Transverse colon (tissue), 4 donors: ENCODE measurements around the gene LRRTM3. TPM values are rescaled to one million over a fixed set of nuclear protein-coding genes. Genes with fewer than 3 reads are reported as not detected.

Experiments
- DNase-seq: peaks from one replicate; pipeline ENCODE4 v3.0.0-alpha.2; 2019
- H3K27ac ChIP-seq, 4 donors: fragments of 200-600 bp; sonication (generic); 2 replicates each; pipeline ENCODE4 v1.5.1; 2016 to 2018; ENCODE audit warnings: inconsistent platforms in 4 of 4
- H3K27me3 ChIP-seq: fragments of 200-600 bp; sonication (generic); 2 replicates; pipeline ENCODE4 v1.5.1; 2017; ENCODE audit warnings: inconsistent platforms
- H3K36me3 ChIP-seq, 4 donors: fragments of 200-600 bp; sonication (generic); 2 replicates each; pipeline ENCODE4 v1.5.1; 2017 to 2019; ENCODE audit warnings: inconsistent platforms in 4 of 4
- H3K4me1 ChIP-seq, 4 donors: fragments of 200-600 bp; sonication (generic); 2 replicates each; pipeline ENCODE4 v1.5.1; 2017 to 2020; ENCODE audit warnings: inconsistent platforms in 4 of 4
- H3K4me3 ChIP-seq, 4 donors: fragments of 200-600 bp; sonication (generic); 1 replicate in 1 of 4; 2 replicates in 3 of 4; pipeline versions ENCODE4 v1.5.1 to v1.6.1; 2017 to 2019; ENCODE audit warnings: inconsistent platforms in 4 of 4
- H3K9me3 ChIP-seq, 2 donors: fragments of 200-600 bp; sonication (generic); 2 replicates each; pipeline ENCODE4 v1.5.1; 2017 to 2019; ENCODE audit warnings: inconsistent platforms in 2 of 2
- EP300 ChIP-seq: sonication (generic); formaldehyde crosslinking; IDR thresholded peaks from one replicate; pipeline ENCODE4 v1.6.1; 2017; ENCODE audit warnings: antibody characterized with exemption, low read depth
- POLR2A ChIP-seq: fragments of 450-650 bp; IDR thresholded peaks from one replicate; pipeline ENCODE4 v1.6.1; 2016; ENCODE audit warnings: antibody characterized with exemption, mild to moderate bottlenecking, moderate library complexity
- POLR2AphosphoS5 ChIP-seq, 3 donors: sonication (generic); formaldehyde crosslinking; IDR thresholded peaks; one replicate each; pipeline ENCODE4 v1.6.1; 2016; ENCODE audit warnings: antibody characterized with exemption in 3 of 3
- WGBS, 2 donors: methylation state at CpG; one replicate each; pipeline ENCODE4 v1.1.5; 2018; ENCODE audit warnings: low coverage in 1 of 2; 5-methylcytosine and 5-hydroxymethylcytosine counted together
- in situ Hi-C, 4 donors: fragments of 200-750 bp; cut with MboI; loops; one replicate each; pipeline versions ENCODE4 v1.15.0 to v1.15.1; 2017; ENCODE audit warnings: low sequenced_read_pairs in 3 of 4, low pct_ligation_motif_present in 1 of 4, low pct_unique_long_range_greater_than_20kb in 1 of 4
- intact Hi-C: fragments of 100-400 bp; cut with DNase I; formaldehyde crosslinking; loops from one replicate; pipeline ENCODE4 v1.15.1; 2023; ENCODE audit warnings: low total_unique reads
- total RNA-seq, 4 donors: library from RNA; depleted of rRNA; stranded (reverse); fragments of >200 nt; gene quantifications; one replicate each; pipeline ENCODE4 v1.1.0, GENCODE V29; 2016
- TF ChIP-seq, protein P1 (sequence below), 5 experiments: fragments of 200-600 bp in 3 of 5; fragments of 450-650 bp in 2 of 5; sonication (generic) in 3 of 5; IDR thresholded peaks; 1 replicate in 2 of 5; 2 replicates in 3 of 5; pipeline ENCODE4 v1.5.1; 2016 to 2017; ENCODE audit warnings: antibody characterized with exemption in 5 of 5, inconsistent platforms in 3 of 5, mild to moderate bottlenecking in 2 of 5, moderate library complexity in 1 of 5

LRRTM3 gene
- total RNA-seq, 4 donors from 2014 or later: not detected

DNA sequence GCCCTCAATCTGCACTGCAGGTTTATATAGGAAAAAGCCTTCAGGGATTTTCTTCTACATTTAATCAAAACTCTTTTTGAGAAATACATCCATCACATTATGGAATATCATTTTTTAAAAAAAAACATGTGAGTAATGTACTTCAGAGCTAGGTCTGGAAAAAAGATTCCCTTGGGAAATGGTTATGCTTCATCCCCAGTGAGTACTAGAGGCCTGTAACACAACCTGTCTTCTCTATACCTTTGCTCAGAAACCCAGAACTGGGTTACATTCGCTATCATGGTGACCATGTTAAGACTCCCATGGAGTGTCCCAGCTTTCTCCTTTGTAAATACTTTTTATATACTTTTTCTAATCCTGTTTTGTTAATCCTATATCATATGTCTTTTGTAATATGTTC is 186.9 kb downstream of the LRRTM3 start:
- intact Hi-C loops: no loop called here
- no peak for DNase-seq
- 89% methylated on average over 1 of the region's 1 CpG; no CpG with 5 or more reads in 1 of the 2 donors for WGBS, 2 donors
- Histone ChIP-seq H3K9me3 (no peaks in the 10 kb centered on the region), H3K36me3 (no peaks in the 10 kb centered on the region), H3K4me1 (no peaks in the 10 kb centered on the region), H3K27ac (no peak overlapping the region), H3K27me3 (no peaks in the 10 kb centered on the region), H3K4me3 (no peak overlapping the region)
- no peak for TF ChIP-seq POLR2A
- TF ChIP-seq, protein P1, sequence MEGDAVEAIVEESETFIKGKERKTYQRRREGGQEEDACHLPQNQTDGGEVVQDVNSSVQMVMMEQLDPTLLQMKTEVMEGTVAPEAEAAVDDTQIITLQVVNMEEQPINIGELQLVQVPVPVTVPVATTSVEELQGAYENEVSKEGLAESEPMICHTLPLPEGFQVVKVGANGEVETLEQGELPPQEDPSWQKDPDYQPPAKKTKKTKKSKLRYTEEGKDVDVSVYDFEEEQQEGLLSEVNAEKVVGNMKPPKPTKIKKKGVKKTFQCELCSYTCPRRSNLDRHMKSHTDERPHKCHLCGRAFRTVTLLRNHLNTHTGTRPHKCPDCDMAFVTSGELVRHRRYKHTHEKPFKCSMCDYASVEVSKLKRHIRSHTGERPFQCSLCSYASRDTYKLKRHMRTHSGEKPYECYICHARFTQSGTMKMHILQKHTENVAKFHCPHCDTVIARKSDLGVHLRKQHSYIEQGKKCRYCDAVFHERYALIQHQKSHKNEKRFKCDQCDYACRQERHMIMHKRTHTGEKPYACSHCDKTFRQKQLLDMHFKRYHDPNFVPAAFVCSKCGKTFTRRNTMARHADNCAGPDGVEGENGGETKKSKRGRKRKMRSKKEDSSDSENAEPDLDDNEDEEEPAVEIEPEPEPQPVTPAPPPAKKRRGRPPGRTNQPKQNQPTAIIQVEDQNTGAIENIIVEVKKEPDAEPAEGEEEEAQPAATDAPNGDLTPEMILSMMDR (IDR thresholded peaks at IDR 0.05): no peak
- no peak for TF ChIP-seq POLR2AphosphoS5 (IDR thresholded peaks at IDR 0.05)
- no peak for TF ChIP-seq EP300
- in situ Hi-C loops: no loop called here

- Histone ChIP-seq H3K27me3 (no peaks in the 10 kb centered on the region), H3K36me3 (no peaks in the 10 kb centered on the region), H3K9me3 (no peaks in the 10 kb centered on the region), H3K27ac (no peak overlapping the region), H3K4me1 (no peaks in the 10 kb centered on the region), H3K4me3 (no peak overlapping the region)
- no peak for DNase-seq
- no peak for TF ChIP-seq EP300
- TF ChIP-seq POLR2A: no peak
- TF ChIP-seq POLR2AphosphoS5 (IDR thresholded peaks at IDR 0.05): no peak
- TF ChIP-seq, protein P1 (IDR thresholded peaks at IDR 0.05): no peak
- WGBS, 2 donors: 54 to 57% methylated on average over 1 to 2 of the region's 2 CpGs
- in situ Hi-C loops (no loop called here), intact Hi-C loops (no loop called here)
Measured at GRCh38 chr10:67114945-67115344, 189.1 kb downstream of the LRRTM3 start.

- no peak for TF ChIP-seq POLR2AphosphoS5 (IDR thresholded peaks at IDR 0.05)
- TF ChIP-seq POLR2A: no peak
- TF ChIP-seq, protein P1 (IDR thresholded peaks at IDR 0.05): no peak
- no peak for TF ChIP-seq EP300
- WGBS, 2 donors: 17 to 41% methylated on average over 1 of the region's 1 CpG
Measured at GRCh38 chr10:67115972-67116371, 190.1 kb downstream of the LRRTM3 start.

GRCh38 chr10:67119651-67120050 is 193.8 kb downstream of the LRRTM3 start:
- Histone ChIP-seq H3K27ac (no peak overlapping the region), H3K36me3 (no peaks in the 10 kb centered on the region), H3K27me3 (no peaks in the 10 kb centered on the region), H3K9me3 (no peaks in the 10 kb centered on the region), H3K4me1 (no peaks in the 10 kb centered on the region), H3K4me3 (no peak overlapping the region)
- in situ Hi-C loops: no loop called here
- WGBS, 2 donors: 57 to 58% methylated on average over 1 of the region's 1 CpG
- TF ChIP-seq POLR2AphosphoS5 (IDR thresholded peaks at IDR 0.05) (no peak), EP300 (no peak), POLR2A (no peak)
- TF ChIP-seq, protein P1 (IDR thresholded peaks at IDR 0.05): no peak
- DNase-seq: no peak
- intact Hi-C loops: no loop called here

More at GRCh38 chr10:67115972-67116371, 190.1 kb downstream of the LRRTM3 start:
- DNase-seq: no peak
- Histone ChIP-seq H3K27ac (no peak overlapping the region), H3K4me1 (no peaks in the 10 kb centered on the region), H3K9me3 (no peaks in the 10 kb centered on the region), H3K36me3 (no peaks in the 10 kb centered on the region), H3K4me3 (no peak overlapping the region), H3K27me3 (no peaks in the 10 kb centered on the region)
- in situ Hi-C loops: no loop called here
- intact Hi-C loops: no loop called here
